HG03095 (cell line): Measurements from ENCODE around the gene UBN1.

ENCODE experiments used
- ATAC-seq: cut with Tn5 transposase; IDR thresholded peaks from one replicate; pipeline ENCODE4 v1.9.1; 2021; ENCODE audit warnings: moderate library complexity; ENCODE audit not compliant: unreplicated experiment

UBN1 gene

DNA sequence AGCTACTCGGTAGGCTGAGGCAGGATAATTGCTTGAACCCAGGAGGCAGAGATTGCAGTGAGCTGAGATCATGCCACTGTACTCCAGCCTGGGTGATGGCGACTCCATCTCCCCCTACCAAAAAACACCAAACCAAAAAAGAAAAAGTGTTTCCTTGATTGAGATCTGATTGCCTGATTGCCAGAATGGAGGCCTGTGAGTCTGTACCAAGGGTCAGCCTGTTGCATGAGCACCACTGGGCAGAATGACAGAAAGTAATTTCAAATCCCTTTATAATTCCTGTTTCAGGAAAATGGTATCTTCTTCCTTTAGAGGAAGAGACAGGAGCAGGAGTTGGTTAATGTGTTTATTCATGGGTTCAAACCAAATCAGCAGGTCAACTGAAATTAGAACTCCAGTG, 8.5 kb downstream of the UBN1 start:
- ATAC-seq = no peak

DNA sequence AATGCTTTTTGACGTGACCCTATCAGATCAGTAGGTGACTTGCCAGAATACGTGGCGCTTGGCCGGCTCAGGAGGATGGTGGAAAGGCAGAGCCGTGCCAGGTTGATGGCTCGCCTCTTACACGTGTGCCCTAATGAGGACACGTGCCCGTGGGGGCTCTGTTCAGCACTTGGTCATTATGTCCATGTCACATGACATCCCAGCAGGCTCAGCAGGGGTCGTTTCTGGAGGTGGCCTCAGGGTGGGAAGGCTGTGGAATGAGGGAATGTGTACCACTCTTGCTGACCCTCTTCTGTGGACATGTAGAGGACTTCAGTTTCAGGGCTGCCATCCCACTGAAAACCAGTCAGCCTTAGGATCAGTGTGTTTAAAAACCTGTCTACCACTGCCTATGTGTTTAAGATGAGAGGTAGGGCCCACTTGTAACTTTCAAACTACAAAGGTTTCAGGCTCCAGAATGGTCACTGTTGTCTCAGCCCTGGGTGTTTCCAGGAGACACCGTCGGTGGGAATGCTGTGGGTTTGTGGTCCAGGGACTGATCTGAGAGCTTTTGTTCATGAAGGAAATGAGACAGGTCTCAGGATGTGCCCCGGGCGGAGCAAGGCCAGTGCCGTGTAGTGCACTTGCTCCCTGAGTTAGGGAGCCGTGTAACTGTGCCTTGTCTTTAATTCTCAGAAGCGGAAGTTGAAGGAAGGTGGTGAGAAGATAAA, 12.1 kb downstream of the UBN1 start:
- no peak for ATAC-seq

GRCh38 chr16:4859900-4860255, 12.6 kb downstream of the UBN1 start:
- no peak for ATAC-seq

DNA sequence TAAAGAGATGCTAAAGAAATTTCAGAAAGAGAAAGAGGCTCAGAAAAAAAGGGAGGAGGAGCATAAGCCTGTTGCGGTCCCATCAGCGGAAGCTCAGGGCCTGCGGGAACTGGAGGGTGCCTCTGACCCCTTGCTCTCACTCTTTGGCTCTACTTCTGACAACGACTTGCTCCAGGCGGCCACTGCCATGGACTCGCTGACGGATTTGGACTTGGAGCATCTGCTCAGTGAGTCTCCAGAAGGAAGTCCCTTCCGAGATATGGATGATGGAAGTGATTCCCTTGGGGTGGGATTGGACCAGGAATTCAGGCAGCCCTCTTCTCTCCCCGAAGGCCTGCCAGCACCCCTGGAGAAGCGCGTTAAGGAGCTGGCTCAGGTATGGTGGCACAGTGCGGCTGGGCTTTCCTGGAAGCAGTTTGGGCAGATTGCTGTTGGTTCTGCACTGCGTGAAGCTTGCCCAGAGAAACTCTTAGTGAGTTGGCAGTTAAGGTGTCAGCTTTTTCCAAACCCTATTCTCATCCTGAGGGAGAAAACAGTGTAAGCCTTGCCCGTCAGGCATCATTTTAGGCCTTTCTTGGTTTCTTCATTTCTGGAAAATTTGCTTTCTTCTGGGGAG, 13.6 kb downstream of the UBN1 start:
- ATAC-seq = no peak

- no peak for ATAC-seq
Measured at GRCh38 chr16:4862639-4863038, 15.4 kb downstream of the UBN1 start.

DNA sequence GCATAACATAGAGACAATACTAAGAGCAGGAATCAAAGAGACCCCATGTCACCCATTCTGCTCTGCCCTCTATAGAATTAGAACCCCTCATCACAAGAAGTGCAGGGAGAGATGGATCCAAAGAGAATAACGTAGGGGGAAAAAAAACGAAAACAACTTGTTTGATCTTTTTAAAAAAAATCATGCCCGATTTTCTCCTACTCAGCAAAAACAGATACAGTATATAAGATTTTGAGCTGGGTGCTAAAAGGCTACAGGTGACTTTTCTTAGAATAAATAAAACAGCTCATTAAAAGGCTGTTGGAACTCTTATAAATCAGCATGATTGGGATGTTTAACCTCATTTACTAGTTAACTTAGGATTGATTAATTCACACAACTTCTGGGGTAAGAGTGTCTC, 17.4 kb downstream of the UBN1 start:
- ATAC-seq = no peak

DNA sequence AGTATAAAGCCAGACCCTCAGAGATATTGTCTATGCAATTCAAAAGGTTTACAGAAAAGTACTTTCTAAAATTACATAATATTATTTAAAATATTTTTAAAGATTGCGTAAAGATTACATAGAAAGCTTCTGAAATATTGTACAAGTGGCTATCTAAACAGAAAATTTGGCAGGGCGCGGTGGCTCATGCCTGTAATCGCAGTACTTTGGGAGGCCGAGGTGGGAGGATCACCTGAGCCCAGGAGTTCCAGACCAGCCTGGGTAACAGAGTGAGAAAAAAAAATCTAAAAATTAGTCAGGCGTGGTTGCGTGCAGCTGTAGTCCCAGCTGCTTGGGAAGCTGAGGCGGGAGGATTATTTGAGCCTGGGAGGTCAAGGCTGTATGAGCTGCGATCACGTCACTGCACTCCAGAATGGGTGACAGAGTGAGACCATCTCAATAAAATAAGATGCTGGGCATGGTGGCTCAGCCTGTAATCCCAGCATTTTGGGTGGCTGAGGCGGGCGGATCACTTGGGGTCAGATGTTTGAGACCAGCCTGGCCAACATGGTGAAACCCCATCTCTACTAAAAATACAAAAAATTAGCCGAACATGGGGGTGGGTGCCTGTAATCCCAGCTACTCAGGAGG, 18.1 kb downstream of the UBN1 start:
- no peak for ATAC-seq

DNA sequence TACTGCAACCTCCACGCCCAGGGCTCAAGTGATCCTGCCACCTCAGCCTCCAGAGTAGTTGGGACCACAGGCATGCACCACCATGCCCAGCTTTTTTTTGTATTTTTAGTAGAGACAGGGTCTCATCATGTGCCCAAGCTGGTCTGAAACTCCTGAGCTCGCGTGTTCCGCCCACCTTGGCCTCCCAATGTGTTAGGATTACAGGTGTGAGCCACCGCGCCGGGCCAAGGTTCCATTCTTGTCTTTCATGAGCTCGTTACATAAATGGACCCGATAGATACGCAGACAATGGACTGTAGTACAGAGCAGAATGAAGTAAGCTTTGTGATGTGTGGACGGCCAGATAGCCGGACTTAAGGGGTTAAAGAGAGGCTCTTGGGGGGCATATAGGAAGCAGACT, 19.3 kb downstream of the UBN1 start:
- no peak for ATAC-seq

GRCh38 chr16:4868026-4868425, 20.7 kb downstream of the UBN1 start:
- ATAC-seq = no peak

- no peak for ATAC-seq
Measured at GRCh38 chr16:4868535-4868934, 21.3 kb downstream of the UBN1 start.

DNA sequence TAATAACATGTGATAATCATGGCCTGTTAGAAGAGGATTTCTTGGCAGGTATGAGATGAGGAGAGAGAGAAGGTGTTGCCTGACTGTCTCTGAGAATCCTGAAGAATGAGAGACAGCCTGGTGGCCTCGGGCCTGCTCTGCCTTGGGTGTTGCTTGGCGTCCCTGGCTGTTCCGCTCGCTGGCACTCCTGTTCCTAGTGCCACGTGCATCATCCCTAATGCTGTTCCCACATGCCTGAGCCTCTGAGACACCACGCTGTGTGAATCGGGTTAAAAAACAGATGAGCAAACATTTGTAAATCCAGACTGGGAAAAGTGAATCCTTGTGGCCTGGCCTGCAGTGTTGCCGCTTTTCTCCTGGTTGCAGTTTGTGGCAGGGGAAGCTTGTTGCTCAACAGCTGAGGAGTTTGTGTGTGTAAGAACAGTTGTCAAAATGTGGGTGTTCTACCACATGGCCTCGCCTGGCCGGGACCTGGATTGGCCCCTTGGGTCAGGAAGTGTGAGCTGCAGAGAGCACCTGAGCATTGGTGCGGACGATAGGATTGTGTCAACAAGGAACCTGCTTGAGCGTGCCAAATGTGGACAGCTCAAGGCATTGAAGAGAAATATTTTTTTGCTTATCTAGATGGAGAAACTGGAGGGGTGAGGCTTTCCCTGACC, 22.0 kb downstream of the UBN1 start:
- ATAC-seq = no peak

- ATAC-seq = no peak
Measured at GRCh38 chr16:4870138-4870671, 22.9 kb downstream of the UBN1 start.

DNA sequence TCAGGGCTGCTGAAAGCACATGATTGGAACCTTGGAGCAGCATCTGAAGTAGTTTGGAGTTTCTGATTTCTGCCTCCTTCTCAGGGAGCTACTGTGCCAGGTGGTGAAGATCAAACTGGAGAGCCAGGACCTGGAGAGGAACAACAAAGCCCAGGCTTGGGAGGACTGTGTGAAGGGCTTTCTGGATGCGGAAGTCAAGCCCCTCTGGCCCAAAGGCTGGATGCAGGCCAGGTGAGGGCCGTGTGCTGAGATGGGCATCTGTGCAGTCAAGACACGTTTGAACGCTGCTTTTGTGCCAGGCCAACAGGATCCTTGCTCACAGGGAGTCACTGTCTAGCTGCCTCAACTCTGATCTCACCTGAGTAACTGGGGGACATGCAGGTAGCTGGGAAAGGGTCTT, 23.8 kb downstream of the UBN1 start:
- no peak for ATAC-seq

GRCh38 chr16:4873091-4873490, 25.8 kb downstream of the UBN1 start:
- no peak for ATAC-seq

DNA sequence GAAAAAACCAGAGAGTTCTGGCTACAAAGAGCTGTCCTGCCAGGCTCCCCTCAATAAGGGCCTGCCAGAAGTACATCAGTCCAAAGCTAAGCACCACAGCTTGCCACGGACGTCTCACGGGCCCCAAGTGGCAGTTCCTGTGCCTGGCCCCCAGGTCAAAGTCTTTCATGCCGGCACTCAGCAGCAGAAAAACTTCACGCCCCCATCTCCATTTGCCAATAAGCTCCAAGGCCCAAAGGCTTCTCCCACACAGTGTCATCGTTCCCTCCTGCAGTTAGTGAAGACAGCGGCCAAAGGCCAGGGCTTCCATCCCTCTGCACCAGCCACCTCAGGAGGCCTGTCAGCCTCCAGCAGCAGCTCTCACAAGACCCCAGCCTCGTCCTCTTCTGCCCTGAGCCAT, 27.4 kb downstream of the UBN1 start:
- no peak for ATAC-seq

GRCh38 chr16:4876646-4877379, 29.5 kb downstream of the UBN1 start:
- no peak for ATAC-seq

DNA sequence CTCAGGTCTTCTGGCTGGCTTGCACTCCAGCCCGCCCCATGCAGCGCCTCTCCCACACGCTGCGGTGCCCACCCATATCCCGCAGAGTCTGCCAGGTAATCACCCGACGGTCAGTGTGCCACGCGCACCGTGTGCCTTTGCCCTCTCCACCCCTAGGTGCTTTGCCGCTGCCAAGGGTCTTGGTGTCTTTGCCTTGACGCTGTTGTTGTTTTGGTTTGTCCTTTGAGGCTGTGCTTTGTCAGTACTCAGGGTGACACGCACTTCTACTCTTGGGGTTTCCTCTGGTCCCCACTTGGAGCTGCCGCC, 30.1 kb downstream of the UBN1 start:
- no peak for ATAC-seq

- no peak for ATAC-seq
Measured at GRCh38 chr16:4879049-4879448, 31.8 kb downstream of the UBN1 start.

DNA sequence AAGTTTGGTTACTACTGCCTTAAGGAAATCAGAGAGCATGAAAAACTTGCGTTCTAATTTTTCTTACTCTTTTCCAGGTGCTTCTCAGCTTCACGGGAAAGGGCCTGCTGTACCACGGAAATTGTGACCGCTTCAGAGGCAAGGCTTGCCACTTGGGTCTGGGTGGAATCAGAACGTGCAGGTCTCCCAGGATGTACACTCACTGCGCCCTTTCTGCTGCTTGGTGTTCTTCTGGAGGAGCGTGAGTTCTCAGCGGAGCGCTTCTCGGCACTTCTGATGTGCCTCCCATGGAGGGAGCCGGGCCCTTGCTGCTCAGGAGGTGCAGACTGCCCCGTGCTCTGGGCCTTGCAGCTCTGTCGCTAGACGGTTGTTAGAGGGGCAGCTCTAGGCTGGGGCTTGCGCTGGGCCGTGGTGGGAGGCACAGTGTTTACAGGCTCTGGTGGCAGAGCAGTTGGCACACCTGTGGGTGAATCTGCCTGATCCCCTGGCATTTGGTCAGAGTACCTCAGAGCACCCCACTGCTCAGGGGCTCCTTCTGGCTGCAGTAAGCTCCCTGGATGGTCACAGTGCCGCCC, 32.8 kb downstream of the UBN1 start:
- no peak for ATAC-seq

GRCh38 chr16:4882000-4882632, 34.8 kb downstream of the UBN1 start:
- no peak for ATAC-seq
